Bronchial epithelial cell (primary cell): Measurements from ENCODE around the gene KDM3A. TPM values are rescaled to one million over a fixed set of nuclear protein-coding genes. Genes with fewer than 3 reads are reported as not detected.
A peak's percentile ranks its signal among the peaks of the same experiment; 100 is the strongest.

Experiments
- DNase-seq: peaks from one replicate; pipeline ENCODE4 v3.0.0-alpha.2; 2010; ENCODE audit warnings: low read depth
- FAIRE-seq: peaks from 2 replicates; lab custom pipeline; 2011; peaks lifted over from hg19 to GRCh38; lab: Jason Lieb, UNC
- H3K27me3 ChIP-seq: 2 replicates; pipeline ENCODE4 v1.5.1; 2011; ENCODE audit warnings: low read length; ENCODE audit not compliant: control insufficient read depth, insufficient read depth
- H3K36me3 ChIP-seq: 2 replicates; pipeline ENCODE4 v1.5.1; 2011; ENCODE audit warnings: low read length; ENCODE audit not compliant: control insufficient read depth, insufficient read depth
- H3K4me3 ChIP-seq: 2 replicates; pipeline ENCODE4 v1.5.1; 2011; ENCODE audit warnings: mild to moderate bottlenecking, low read depth, low read length, control low read depth
- total RNA-seq: library from RNA; depleted of rRNA; stranded (reverse); fragments of >200 nt; gene quantifications from 2 replicates; pipeline ENCODE4 v1.2.1, GENCODE V29; 2014
- TF ChIP-seq, protein P1 (sequence below): IDR thresholded peaks from 2 replicates; pipeline ENCODE4 v1.5.1; 2011; ENCODE audit warnings: mild to moderate bottlenecking, moderate library complexity, low read length, control low read depth, inconsistent platforms; ENCODE audit not compliant: insufficient read depth, severe bottlenecking

KDM3A gene
- total RNA-seq, 1 donor from 2014 or later: 27.4 TPM

DNA sequence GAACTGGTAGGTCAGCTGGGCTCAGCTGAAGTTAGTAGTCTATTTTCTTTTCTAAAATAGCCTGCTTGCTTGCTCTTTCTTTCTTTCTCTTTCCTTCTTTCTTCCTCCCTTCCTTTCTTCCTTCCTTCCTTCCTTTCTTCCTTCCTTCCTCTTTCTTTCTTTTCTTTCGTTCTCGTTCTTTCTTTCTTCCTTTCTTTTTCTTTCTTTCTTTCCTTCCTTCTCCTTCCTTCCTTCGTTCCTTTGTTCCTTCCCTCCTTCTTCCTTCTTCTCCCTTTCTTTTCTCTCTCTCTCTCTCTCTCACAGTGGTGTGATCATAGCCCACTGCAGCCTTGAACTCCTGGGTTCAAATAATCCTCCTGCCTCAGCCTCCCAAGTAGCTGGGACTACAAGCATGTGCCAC lies 29.2 kb upstream of the KDM3A start:
- DNase-seq (no peak), FAIRE-seq (no peak)
- no peak overlapping the region for H3K4me3 ChIP-seq
- H3K36me3 ChIP-seq: no peaks in the 10 kb centered on the region
- TF ChIP-seq, protein P1, sequence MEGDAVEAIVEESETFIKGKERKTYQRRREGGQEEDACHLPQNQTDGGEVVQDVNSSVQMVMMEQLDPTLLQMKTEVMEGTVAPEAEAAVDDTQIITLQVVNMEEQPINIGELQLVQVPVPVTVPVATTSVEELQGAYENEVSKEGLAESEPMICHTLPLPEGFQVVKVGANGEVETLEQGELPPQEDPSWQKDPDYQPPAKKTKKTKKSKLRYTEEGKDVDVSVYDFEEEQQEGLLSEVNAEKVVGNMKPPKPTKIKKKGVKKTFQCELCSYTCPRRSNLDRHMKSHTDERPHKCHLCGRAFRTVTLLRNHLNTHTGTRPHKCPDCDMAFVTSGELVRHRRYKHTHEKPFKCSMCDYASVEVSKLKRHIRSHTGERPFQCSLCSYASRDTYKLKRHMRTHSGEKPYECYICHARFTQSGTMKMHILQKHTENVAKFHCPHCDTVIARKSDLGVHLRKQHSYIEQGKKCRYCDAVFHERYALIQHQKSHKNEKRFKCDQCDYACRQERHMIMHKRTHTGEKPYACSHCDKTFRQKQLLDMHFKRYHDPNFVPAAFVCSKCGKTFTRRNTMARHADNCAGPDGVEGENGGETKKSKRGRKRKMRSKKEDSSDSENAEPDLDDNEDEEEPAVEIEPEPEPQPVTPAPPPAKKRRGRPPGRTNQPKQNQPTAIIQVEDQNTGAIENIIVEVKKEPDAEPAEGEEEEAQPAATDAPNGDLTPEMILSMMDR: no peak
- H3K27me3 ChIP-seq: no peaks in the 10 kb centered on the region

DNA sequence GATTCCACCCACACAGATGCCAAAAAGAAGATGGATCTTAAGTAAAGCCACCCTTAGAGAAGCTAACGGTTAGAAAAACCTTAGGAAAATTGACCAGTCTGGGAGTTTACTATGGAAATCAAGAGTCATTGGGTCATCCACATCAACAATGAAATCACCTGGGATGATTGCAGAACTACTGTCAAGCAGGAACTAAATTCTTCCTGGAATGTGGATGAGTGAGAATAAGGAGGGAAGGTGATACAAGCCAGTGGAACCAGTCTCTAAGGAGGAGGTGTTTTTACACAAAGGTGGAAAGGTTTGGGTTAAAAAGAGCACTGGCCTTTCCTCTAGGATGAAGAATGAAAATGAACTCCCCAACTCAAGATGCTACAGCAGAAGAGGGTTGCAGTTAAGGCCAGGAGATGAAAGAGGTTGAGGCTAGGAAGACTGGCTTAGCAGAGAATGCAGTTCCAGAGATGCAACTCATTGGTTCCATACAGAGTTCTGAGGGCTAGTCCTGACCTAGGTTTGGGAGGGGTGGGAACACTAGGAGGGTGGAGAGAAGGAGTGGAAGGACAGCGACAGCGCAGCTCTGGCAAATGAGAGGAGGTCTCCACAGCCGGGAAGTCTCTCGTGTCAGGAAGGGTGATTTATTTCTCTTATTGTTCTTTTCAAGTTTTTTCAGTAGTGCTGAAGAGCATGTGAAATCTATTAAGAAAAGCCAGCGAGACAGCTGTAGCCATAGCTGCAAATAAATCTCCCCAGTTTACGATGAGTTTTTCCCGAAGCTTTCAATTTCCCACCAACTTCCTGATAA lies 27.7 kb upstream of the KDM3A start:
- no peaks in the 10 kb centered on the region for H3K36me3 ChIP-seq
- no peak overlapping the region for H3K4me3 ChIP-seq
- TF ChIP-seq, protein P1: no peak
- peak; percentile 69 for DNase-seq
- no peaks in the 10 kb centered on the region for H3K27me3 ChIP-seq
- FAIRE-seq: no peak

- FAIRE-seq: no peak
- H3K4me3 ChIP-seq: no peak overlapping the region
- no peaks in the 10 kb centered on the region for H3K27me3 ChIP-seq
- DNase-seq: peak; percentile 92
- TF ChIP-seq, protein P1: no peak
- H3K36me3 ChIP-seq: no peaks in the 10 kb centered on the region
Measured at GRCh38 chr2:86414996-86415395, 26.2 kb upstream of the KDM3A start.

DNA sequence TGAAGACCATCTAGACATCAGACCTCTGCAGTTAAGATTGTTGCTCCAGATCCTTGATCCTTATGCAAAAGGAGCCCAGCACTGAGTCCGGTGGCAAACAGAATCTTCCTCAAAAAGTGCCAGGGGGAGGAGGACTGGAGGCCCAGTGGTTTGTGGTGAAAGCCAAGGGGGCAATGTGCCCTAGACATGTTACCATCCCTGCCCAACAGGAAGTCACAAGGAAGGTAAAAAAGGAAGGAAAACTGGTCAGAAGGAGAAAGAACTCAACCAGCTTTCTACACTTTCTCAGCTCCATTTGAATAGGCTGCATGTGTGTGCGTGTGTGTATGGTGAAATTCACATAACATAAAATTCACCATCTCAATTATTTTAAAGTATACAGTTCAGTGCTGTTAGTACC lies 25.0 kb upstream of the KDM3A start:
- TF ChIP-seq, protein P1: no peak
- DNase-seq: no peak
- no peak for FAIRE-seq

GRCh38 chr2:86417961-86418360 lies 23.2 kb upstream of the KDM3A start:
- no peak for FAIRE-seq
- peak; percentile 90 for DNase-seq
- Histone ChIP-seq H3K27me3 (no peaks in the 10 kb centered on the region), H3K4me3 (no peak overlapping the region), H3K36me3 (no peaks in the 10 kb centered on the region)
- TF ChIP-seq, protein P1: no peak

More for the DNA sequence above, 25.0 kb upstream of the KDM3A start:
- Histone ChIP-seq H3K36me3 (no peaks in the 10 kb centered on the region), H3K27me3 (no peaks in the 10 kb centered on the region), H3K4me3 (no peak overlapping the region)
